Heart left ventricle (tissue), 13 donors: ENCODE results near the gene MYH15.

Experiments
- CTCF ChIP-seq, 12 donors: fragments of 200-600 bp; sonication (generic) in 4 of 12; IDR thresholded peaks; one replicate each; pipeline versions ENCODE4 v1.5.0 to v1.8.0; 2018 to 2022; ENCODE audit warnings: antibody characterized with exemption in 12 of 12, mild to moderate bottlenecking in 5 of 12
- POLR2A ChIP-seq, 2 donors: fragments of 450-650 bp; IDR thresholded peaks; one replicate each; pipeline ENCODE4 v1.6.1; 2017; ENCODE audit warnings: antibody characterized with exemption in 2 of 2, mild to moderate bottlenecking in 2 of 2, moderate library complexity in 2 of 2
- donor health status: ischemic (EF 13 %, LVEDD 7.1; RV severe dilation, severe dysfunction).
- donor health status: DM: no; HTN: yes; CAD: no.
- donor health status: DM: no; HTN: no; CAD: no.
- donor health status: ischemic (EF 25% LVEDD 6.9; RV normal size, moderate dysfunction).
- donor health status: ischemic (EF 25% LVEDD 5.7; RV mildly dilated, moderate dysfunction).
- donor health status: ischemic (EF 35%, LVEDD 5.7; RV mildly dilated, moderate dysfunction).
- donor health status: nonischemic (EF 11% LVEDD 7.7; RV severe dilation, severe dysfunction).
- donor health status: DM: yes; HTN: yes; CAD: no.
- donor health status: PGD.
- donor health status: ischemic (EF 29% LVEDD 5.4; RV normal size, mild dysfunction).
- donor health status: nonischemic (EF 23%, LVEDD 6.1; RV moderate dilation, normal function).

- no peak for TF ChIP-seq CTCF (IDR thresholded peaks at IDR 0.05)
- no peak for TF ChIP-seq POLR2A (IDR thresholded peaks at IDR 0.05)
Measured at GRCh38 chr3:108433928-108434327, 76.5 kb downstream of the MYH15 start.
